Measurements from ENCODE around the gene TPRG1L. TPM values are rescaled to one million over a fixed set of nuclear protein-coding genes. Genes with fewer than 3 reads are reported as not detected.

The TPRG1L gene
- total RNA-seq, 1 experiment from 2014 or later, result 24.0 TPM

DNA sequence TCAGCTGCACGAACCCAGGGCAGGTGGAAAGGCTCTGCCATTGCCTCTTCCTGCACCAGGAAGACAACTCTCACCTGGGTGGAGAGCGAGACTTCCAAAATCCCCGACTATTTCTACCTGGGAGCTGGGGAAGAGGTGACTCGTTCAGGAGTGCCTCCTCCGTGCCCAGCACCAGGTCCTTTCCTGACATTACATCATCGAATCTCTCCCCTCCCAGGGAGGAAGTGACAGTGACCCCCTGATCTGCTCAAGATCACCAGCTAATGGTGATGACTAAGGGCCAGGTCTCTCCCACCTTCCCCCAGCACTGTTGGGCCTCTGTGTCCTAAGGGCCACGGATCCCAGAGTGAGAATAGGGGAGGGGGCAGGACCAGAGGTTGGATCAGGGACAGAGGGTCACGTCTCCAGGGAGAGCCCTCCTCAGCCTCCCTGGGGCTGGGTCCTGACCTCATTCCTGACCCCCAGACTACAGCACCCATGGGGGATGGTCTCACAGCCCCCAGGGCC lies 20.3 kb upstream of the TPRG1L start:
- peaks cover 3 to 4% of the 10 kb centered on the region in 2 experiments for H3K4me1 Mint-ChIP-seq
- Histone ChIP-seq H3K4me1 (ENCODE audit: insufficient read depth, low read length) (no peaks in the 10 kb centered on the region), H3K79me1 (ENCODE audit: insufficient read depth, low read depth, low read length, poor library complexity, severe bottlenecking) (no peaks in the 10 kb centered on the region), H2AFZ (ENCODE audit: low read length) (no peak overlapping the region), H3K18ac (ENCODE audit: insufficient read length, low read depth, low read length) (no peak overlapping the region), H4K5ac (ENCODE audit: insufficient read length, low read depth, low read length) (no peak overlapping the region), H2BK120ac (ENCODE audit: low read depth, low read length, poor library complexity, severe bottlenecking) (no peak overlapping the region), H2AK5ac (ENCODE audit: insufficient read length, low read length) (no peak overlapping the region), H2BK5ac (ENCODE audit: insufficient read length, low read length) (no peak overlapping the region), H2BK15ac (ENCODE audit: low read depth, low read length) (no peak overlapping the region), H3K9ac (ENCODE audit: extremely low read depth, insufficient read length, low read length) (no peak overlapping the region), H3K9me3 (ENCODE audit: control insufficient read depth, low read depth, low read length) (no peaks in the 10 kb centered on the region), H4K91ac (ENCODE audit: insufficient read length, low read depth, low read length) (no peak overlapping the region), H3K79me2 (ENCODE audit: insufficient read depth, low read length) (no peaks in the 10 kb centered on the region), H3T11ph (ENCODE audit: low read length) (no peak overlapping the region), H3K4ac (ENCODE audit: low read depth, low read length) (no peak overlapping the region), H3K27me3 (ENCODE audit: insufficient read depth, low read length) (no peaks in the 10 kb centered on the region), H3K27ac (ENCODE audit: insufficient read length, low read depth, low read length) (no peak overlapping the region), H3K56ac (ENCODE audit: insufficient read length, low read depth, low read length) (no peak overlapping the region), H2BK12ac (ENCODE audit: insufficient read length, low read depth, low read length) (no peak overlapping the region), H3K23ac (ENCODE audit: insufficient read length, low read depth, low read length) (no peak overlapping the region), H3K14ac (ENCODE audit: insufficient read depth, low read length) (no peak overlapping the region), H3K23me2 (ENCODE audit: insufficient read length, low read depth, low read length, poor library complexity, severe bottlenecking) (no peaks in the 10 kb centered on the region), H4K8ac (replicated peaks; ENCODE audit: insufficient read length, low read depth, low read length) (no peak overlapping the region), H4K20me1 (ENCODE audit: control insufficient read depth, insufficient read depth, insufficient read length) (no peaks in the 10 kb centered on the region), H2BK20ac (ENCODE audit: low read depth, low read length, poor library complexity, severe bottlenecking) (no peak overlapping the region), H3K4me2 (ENCODE audit: insufficient read depth, insufficient read length, low read length) (no peak overlapping the region)
- no peak overlapping the region for H3K4me3 Mint-ChIP-seq
- WGBS (ENCODE audit: extremely low coverage, insufficient read length, low lambda C conversion rate), result no CpG with 5 or more reads among the region's 8 CpGs
- H3K27me3 Mint-ChIP-seq (ENCODE audit: low read depth), result no peaks in the 10 kb centered on the region
- no peak overlapping the region for H3K27ac Mint-ChIP-seq
- TF ChIP-seq, protein P1, sequence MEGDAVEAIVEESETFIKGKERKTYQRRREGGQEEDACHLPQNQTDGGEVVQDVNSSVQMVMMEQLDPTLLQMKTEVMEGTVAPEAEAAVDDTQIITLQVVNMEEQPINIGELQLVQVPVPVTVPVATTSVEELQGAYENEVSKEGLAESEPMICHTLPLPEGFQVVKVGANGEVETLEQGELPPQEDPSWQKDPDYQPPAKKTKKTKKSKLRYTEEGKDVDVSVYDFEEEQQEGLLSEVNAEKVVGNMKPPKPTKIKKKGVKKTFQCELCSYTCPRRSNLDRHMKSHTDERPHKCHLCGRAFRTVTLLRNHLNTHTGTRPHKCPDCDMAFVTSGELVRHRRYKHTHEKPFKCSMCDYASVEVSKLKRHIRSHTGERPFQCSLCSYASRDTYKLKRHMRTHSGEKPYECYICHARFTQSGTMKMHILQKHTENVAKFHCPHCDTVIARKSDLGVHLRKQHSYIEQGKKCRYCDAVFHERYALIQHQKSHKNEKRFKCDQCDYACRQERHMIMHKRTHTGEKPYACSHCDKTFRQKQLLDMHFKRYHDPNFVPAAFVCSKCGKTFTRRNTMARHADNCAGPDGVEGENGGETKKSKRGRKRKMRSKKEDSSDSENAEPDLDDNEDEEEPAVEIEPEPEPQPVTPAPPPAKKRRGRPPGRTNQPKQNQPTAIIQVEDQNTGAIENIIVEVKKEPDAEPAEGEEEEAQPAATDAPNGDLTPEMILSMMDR (conservative IDR thresholded peaks at IDR 0.05), result no peak
- no peaks in the 10 kb centered on the region for H3K9me3 Mint-ChIP-seq
- no peak for DNase-seq
- H3K36me3 Mint-ChIP-seq (ENCODE audit: insufficient read depth in 1 of 3, low read depth in 3 of 3), result no peaks in the 10 kb centered on the region; a peak in 2 of 7 replicates

All from H9 (cell line).